ENCODE data around the gene CCL22.
"Not testable (repeated sequence)": the region's sequence is repeated elsewhere in the genome, so short reads cannot be mapped to it uniquely, and the experiment has no call there.

Gene CCL22

DNA sequence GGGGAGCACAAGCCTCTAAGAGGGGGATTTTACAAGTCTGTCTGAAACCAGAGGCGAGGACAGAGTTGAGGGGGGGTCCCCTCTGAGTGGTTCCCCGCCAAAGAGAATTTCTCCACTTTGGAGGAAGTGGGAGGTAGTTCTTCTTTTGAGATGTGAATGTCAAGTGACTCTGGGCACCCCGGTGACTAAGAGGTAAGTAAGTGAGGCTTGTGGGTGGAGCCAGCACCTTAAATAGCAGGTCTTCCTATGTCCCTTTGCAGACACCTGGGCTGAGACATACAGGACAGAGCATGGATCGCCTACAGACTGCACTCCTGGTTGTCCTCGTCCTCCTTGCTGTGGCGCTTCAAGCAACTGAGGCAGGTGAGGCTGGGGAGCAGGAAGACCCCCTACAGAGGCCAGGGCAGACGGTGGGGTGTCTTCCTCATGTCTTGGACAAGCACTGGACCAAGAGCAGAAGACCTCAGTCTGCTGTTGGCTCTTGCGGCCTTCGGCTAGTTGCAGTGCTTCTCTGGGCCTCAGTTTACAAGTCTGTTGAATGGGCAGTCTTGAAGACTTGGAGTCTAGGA is at the start of gene CCL22:
Gene CCL22, plus strand, starts transcription at position 257 of the 569 bp plus-strand sequence. Its CDS starts 34 bp downstream, at position 291.
- DNase-seq (ENCODE audit: low spot score): no peak

- DNase-seq (ENCODE audit: low spot score): no peak
These were observed 47.8 kb upstream of the CCL22 start for GRCh38 chr16:57310801-57311200.

DNA sequence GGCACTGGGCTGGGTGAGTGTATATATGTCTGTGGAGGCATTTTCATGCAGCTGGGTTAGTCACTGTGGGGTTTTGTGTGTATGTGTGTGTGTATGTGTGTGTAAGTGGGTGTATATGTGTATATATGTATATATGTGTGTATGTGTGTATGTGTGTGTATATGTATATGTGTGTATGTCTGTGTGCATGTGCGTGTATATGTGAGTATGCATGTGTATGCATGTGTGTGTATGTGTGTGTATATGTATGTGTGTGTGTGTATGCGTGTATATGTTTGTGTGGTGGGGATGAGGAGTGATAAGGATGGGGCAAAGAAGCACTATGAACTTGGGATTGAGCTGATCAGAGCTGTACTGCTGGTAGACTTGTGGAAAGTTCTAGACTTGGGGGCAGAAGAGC is 45.1 kb upstream of the CCL22 start:
- DNase-seq (ENCODE audit: low spot score): no peak

GRCh38 chr16:57314161-57314785 is 44.3 kb upstream of the CCL22 start:
- DNase-seq (ENCODE audit: low spot score): no peak

DNA sequence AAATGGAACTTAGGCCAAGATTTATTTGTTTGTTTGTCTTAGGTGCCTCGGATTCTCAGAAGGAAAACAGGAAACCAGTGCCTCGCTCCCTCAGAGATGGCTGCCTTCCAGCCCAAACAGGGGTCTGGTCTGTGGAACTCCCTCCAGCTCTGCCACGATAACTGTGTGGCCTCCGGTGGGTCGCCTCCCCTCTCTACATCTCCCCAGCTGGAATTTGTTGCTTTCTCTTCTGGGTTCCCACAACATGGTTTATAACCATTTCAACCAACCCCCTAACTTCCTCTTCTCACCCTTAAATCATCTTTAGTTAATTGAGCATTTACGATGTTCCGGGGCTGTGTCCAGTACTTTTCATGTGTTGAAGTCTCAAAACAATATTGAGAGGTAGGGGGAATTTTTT is 43.2 kb upstream of the CCL22 start:
- no peak for DNase-seq (ENCODE audit: low spot score)

DNA sequence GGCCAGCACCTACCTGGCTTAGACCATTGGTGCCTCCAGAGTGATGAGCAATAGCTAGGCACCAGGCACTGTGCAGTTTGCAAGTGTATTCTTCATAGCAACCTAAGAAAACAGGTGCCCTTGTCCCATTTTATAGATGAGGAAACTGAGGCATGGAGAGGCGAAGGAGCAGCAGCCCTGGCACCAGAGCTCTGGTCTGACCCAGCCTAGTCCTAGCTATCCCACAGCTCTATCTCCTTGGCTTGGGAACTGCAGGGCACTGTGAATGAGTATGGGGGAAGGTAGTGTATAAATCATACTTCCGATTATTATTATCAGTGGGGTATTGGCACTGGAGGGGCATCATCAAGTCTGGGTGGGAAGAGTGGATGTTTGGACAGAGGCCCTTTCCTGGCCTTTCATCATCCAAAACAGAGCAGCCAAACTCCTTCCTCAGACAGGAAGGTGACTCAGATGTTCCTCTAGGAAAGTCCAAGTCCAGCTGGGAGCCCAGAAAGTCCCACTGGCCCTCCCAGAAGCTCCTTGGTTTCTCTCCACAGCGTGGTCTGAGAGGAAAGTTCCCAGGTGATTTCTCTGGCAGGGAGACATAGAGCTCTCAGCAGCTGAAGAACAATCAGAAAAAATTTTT is 42.1 kb upstream of the CCL22 start:
- no peak for DNase-seq (ENCODE audit: low spot score)

GRCh38 chr16:57318240-57318970 is 40.2 kb upstream of the CCL22 start:
- DNase-seq (ENCODE audit: low spot score): no peak

DNA sequence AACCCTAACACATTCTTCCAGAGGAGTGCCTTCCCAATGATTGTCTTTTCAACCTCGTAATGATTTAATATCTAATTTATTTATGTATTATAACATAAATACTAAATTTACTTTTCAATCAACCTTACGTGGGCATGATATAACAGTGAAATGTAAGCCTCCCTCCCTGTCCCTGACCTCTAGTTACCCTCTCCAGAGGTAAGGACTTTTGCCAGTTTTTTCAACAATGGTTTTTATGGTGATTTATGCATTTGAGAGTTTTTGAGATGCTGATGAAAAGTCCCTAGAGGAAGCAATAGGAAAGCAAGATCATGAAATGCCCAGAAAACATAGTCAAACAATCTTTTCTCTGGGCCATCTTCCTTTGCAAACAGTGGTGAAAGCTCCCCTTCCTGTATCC is 38.9 kb upstream of the CCL22 start:
- DNase-seq (ENCODE audit: low spot score): no peak

GRCh38 chr16:57324749-57325148 is 33.8 kb upstream of the CCL22 start:
- no peak for DNase-seq (ENCODE audit: low spot score)

DNA sequence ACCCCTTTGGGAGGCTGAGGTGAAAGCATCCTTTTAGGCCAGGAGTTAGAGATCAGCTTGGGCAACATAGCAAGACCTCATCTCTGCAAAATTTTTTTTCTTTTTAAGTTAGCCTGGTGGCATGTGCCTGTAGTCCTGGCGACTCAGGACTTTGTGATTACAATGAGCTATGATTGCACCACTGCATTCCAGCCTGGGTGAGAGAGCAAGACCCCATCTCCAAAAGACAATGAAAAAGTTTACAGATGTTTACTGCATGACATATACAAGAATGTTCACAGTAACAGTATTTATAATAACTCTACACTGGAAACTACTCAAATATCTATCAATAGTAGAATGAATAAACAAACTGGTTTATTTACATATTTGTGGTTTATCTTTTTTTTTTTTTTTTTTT is 33.1 kb upstream of the CCL22 start:
- DNase-seq (ENCODE audit: low spot score): no peak

- DNase-seq (ENCODE audit: low spot score): no peak
These were observed 28.8 kb upstream of the CCL22 start for GRCh38 chr16:57329718-57330327.

DNA sequence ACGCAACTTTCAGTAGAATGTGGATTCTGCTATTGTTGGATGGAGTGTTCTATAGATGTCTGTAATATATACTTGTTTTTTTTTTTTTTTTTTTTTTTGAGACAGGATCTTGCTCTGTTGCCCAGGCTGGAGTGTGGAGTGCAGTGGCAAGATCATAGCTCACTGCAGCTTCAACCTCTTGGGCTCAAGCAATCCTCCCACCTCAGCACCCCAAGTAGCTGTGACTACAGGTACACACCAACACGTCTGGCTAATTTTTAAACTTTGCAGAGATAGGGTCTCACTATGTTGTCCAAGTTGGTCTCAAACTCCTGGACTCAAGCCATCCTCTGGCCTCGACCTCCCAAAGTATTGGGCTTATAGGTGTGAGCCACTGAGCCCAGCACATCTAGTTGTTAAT is 27.2 kb upstream of the CCL22 start:
- no peak for DNase-seq (ENCODE audit: low spot score)

DNA sequence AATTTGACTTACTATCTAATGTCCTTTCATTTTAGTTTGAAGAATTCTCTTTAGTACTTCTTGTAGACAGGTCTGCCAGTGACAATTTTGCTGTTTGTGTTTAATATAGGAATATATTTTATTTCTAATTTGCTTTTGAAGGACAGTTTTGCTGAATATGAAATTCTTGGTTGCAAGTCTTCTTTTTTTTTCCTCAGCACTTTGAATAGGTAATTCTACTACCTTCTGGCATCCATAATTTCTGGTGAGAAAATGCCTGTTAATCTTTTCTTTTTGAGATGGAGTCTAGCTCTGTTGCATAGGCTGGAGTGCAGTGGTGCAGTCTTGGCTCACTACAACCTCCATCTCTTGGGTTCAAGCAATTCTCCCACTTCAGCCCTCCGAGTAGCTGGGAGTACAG is 25.2 kb upstream of the CCL22 start:
- DNase-seq (ENCODE audit: low spot score): no peak

- DNase-seq (ENCODE audit: low spot score): no peak
These were observed 23.2 kb upstream of the CCL22 start for GRCh38 chr16:57335366-57335765.

DNA sequence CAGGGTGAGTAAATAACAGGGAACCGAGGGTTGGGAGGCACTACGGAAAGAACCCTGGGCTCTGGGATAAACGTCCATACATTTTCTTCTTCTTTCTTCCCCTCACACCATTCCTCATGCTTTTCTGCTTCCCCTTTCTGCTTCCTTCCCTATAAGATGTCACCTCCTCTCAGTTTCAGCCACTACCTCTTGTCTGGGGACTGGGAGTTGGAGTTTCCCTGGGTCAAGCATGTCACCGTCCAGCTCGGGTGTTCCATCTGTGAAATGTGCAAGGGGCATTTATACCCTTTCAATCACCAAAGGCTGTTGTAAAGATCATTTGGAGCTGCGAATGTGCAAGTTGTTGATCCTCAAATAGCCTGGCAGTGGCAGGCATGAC is 17.5 kb upstream of the CCL22 start:
- DNase-seq (ENCODE audit: low spot score): no peak

DNA sequence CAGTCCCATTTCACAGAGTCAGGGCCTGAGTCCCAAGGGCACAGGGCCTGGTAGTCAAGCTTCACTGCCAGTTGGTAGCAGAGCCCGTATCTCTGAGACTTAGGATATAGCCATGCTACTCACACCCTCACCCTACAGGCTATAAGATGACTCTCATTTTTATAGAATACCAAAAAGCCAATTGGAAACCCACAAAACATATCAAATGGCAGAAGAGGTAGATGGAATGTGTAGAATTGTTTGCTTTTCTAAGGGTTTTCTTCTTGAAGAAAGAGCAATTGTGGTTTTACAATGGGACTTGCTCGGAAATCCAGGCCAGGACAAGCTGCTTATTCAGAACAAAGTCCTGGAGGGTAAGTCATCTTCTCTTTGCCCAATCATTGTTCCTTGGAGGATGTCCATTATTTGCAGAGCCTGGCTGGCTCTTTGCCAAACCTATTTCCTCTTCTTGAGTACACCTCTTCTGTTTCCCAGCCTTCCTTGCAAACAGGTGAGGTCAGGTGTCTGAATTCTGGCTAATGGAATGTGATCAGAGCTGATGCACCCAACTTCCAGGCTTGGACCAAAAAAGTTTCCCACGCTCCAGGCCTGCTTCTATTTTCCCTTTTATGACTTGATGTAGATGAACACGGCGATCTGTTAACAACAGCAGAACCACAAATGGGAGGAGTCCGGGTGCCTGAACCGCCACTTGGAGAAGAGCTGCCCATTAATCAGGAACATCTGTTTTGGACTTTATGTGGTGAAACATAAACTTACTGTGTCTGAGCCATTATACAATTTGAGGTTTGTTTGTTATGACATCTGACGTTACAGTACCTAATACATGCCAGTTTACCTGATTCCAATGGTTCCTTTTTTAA is 16.9 kb upstream of the CCL22 start:
- no peak for DNase-seq (ENCODE audit: low spot score)

DNA sequence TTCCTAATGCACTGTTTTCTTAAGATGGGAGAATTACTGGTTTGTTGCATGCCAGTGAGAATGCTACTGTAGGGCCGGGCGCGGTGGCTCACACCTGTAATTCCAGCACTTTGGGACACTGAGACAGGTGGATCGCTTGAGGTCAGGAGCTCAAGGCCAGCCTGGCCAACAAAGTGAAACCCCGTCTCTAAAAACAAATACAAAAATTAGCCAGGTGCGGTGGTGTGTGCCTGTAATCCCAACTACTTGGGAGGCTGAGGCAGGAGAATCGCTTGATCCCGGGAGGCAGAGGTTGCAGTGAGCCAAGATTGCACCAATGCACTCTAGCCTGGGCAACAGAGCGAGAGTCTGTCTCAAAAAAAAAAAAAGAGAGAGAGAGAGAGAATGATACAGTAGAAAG is 16.0 kb upstream of the CCL22 start:
- DNase-seq (ENCODE audit: low spot score): not testable (repeated sequence)

- DNase-seq (ENCODE audit: low spot score): no peak
These were observed 15.4 kb upstream of the CCL22 start for GRCh38 chr16:57343221-57343620.

- not testable (repeated sequence) for DNase-seq (ENCODE audit: low spot score)
These were observed 14.5 kb upstream of the CCL22 start for GRCh38 chr16:57344094-57344493.

DNA sequence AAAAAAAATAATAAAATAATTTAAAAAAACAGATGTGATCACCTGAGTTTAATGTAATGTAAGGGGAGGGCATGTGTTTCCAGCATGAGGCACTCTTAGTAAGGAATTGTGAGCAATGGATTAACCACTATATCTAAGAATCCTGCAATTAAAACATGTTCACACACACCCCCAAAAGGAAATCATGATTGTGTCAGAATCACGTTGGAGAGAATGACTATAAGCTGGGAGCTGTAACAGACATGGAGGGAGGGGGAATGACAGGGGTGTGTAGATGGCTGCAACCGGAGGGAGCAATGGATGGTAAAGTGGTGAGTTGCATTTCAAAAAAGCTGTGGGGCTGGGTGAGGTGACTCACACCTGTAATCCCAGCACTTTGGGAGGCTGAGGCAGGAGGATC is 13.6 kb upstream of the CCL22 start:
- no peak for DNase-seq (ENCODE audit: low spot score)

DNA sequence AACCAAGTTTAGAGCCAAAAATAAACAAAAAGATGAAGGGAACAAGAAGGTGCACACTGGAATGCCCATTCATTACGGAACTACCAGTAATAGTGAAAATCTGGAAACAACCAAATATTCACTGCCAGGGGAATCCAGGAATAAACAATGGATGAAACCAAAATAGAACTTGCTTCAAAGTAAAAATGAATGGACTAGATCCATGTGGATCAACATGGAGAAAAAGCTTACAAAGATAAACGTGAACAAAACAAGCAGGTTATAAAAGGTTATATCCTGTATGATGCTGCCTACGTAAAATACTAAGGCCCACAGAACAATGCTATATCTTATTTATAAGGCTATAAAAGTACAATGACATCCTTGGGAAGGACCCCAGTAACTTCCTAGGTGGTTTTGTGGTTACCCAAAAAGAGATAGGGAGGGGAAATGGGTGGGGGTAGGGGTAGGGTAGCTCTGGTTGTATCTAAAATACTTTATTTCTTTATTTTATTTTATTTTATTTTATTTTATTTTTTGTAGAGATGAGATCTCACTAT is 12.8 kb upstream of the CCL22 start:
- no peak for DNase-seq (ENCODE audit: low spot score)
